ENCODE results near the gene SAPCD2. TPM values are rescaled to one million over a fixed set of nuclear protein-coding genes. Genes with fewer than 3 reads are reported as not detected.

SAPCD2 gene
- total RNA-seq, 1 donor from 2014 or later = 2.4 TPM

DNA sequence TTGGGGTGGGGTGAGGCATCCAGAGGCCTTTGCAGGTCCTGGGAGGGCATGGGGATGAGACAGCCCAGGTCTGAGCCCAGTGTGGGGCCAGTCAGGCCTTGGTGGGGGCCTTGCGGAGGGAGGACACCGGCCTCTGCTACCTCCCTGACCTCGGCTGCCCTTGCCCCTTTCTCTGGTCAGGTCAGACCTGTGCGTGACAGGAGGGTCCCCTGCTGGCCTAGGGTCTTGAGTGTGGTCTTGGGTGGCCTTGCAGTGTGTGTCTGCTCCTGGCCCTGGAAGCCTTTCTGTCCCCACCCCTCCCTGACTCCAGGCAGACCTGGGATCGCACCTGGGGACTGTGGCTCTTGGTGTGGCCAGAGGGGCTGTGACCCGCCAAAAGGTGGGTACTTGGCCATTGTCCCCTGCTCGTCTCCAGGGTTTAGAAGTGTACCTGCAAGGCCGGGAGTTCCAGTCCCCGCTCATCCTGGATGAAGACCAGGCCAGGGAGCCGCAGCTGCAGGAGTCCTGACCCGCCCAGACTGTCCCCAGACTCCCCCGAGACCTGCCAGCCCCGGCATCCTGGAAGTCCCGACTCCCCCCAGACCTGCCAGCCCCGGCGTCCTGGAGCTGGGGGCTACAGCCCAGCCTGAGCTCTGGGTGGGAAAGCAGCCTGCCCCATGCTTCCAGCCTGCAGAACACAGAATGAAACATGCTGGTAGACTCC lies 12.0 kb upstream of the SAPCD2 start:
- DNase-seq (ENCODE audit: low spot score) = no peak

DNA sequence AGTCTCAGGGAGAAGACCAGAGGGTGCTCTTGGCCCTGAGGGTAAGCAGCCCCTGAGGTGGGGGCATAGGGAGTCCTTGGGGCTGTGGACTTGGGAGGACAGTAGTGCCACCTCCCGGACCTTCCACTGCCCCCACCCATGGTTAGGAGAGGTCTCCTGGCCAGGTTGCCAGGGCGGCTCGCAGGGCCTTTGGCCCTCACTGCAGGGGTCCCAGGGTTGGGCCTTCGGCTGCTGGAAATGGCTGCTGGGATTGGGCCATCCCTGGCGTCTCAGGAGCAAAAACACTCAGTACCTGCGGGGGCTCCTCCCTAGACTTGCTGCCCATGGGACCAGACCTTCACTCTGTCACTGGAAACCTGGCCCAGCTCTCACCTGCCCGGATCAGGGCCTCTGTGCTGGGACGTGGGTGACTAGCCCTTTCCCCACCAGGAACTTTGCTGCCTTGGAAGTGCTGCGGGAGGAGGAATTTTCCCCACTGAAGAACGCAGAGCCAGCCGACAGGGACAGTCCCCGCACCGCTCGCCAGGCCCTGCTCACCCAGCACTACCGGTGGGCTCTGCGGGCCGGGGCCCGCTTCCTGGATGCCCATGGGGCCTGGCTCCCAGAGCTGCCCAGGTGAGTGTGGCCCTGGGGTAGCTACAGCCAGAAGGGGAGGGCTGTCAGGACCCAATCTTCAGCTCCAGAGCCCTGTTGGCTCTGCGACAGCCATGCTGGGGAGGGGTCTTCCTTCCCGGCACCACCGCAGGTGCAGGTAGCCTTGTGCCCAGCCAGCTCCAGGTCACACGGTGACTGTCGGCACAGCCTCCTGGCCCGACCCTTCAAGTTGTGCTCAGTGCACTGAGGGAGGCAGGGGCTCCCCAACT lies 10.1 kb upstream of the SAPCD2 start:
- no peak for DNase-seq (ENCODE audit: low spot score)

DNA sequence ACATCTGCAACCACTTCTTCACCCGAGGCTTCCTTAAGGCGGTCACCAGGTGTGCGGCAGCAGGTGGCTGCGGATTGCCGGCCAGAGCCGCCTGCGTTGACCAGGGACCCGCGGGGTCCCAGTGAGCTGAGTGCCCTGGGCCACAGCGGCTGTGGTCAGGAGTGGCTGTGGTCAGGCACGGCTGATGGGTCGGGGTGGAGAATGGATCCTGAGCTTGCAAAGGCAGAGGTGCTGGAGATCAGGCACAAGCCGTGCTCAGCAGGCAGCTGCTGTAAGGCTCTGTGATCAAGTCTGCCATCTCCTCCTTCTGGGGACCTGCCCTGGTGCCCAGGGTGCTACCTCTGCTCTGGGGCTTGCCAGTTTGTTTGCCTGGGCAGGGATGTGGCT lies 9.0 kb upstream of the SAPCD2 start:
- DNase-seq (ENCODE audit: low spot score) = no peak

DNA sequence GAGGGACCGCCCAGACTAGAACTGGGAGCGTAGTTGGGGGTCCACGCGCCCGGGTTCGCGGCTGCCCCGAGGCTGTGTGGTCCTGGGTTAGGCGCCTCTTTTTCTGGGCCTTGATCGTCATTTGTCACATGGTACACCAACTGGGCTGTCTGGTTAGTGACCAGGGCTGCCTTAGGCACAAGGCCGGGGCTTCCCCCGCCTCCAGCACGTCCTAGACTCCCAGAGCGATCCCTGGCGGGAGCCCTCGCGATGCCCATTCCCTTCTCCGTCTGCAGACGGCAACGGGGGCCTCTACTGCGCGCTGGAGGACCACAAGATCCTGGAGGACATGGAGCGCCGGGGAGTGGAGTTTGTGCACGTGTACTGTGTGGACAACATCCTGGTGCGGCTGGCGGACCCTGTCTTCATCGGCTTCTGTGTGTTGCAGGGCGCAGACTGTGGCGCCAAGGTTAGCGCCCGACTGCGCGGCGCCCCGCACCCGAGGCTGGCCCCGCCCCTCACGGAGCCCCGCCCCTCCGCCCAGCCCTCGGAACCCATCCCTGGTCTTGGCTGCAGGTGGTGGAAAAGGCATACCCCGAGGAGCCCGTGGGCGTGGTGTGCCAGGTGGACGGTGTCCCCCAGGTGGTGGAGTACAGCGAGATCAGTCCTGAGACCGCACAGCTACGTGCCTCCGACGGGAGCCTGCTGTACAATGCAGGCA lies 8.5 kb upstream of the SAPCD2 start:
- no peak for DNase-seq (ENCODE audit: low spot score)

DNA sequence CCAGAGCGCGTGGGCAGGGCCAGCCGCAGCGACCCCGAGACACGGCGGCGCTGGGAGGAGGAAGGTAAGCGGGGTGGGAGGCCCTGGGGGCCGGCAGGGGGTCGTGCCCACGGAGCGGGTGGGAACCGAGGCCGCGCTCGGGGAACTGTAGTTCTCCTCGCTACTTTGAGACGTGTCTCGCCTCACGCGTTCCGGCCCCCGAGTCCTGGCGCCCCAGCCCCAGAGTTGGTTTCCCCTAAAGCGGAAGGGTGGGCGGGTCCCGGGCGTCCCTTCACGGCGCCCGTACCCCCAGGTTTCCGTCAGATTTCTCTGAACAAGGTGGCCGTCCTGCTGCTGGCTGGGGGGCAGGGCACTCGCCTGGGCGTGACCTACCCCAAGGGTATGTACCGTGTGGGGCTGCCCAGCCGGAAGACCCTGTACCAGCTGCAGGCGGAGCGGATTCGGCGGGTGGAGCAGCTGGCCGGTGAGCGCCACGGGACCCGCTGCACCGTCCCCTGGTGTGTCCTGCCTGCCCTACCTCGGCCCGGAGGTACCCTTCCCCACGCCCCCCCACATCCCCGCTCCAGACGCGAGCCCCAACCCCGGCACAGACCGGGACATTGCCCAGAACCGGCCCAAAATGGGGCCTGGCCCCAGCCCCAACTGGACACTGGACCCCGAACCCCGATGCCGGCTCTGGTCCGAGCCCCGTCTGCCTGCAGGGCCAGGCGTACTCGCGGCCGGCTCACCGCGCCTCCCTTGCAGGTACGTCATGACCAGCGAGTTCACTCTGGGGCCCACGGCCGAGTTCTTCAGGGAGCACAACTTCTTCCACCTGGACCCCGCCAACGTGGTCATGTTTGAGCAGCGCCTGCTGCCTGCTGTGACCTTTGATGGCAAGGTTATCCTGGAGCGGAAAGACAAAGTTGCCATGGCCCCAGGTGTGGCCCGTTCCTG lies 7.7 kb upstream of the SAPCD2 start:
- no peak for DNase-seq (ENCODE audit: low spot score)

DNA sequence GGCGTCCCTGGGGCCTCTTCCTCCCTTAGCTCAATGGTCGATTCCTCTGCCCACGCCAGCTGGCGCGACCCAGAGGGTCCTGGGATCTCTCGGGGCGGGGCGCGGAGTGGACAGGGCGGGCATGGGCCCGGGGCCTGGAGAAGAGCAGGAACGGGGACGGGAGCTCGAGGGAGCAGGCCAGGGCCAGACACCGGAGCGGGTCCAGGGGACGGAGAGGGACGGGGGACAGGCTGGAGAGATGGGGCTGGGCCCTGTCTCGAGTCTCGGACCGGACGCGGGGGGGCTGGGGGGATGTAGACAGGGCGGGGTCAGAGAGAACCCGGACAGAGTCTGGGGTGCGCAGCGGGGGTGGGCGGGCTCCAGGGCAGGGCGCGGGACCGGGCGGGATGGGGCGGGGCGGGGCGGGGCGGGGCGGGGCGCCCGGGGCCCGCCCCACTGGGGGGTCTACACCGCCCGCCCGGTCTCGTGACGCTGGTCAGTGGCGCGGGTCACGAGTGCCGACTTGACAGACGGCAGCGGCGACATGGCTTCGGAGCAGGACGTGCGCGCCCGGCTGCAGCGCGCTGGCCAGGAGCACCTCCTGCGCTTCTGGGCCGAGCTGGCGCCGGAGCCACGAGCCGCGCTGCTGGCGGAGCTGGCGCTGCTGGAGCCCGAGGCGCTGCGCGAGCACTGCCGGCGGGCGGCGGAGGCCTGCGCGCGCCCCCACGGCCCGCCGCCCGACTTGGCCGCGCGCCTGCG lies 6.8 kb upstream of the SAPCD2 start, which contains the start of gene UAP1L1:
TSS of gene UAP1L1 (plus strand) at position 508 of the 738 bp plus-strand sequence. CDS start at position 524, 16 bp downstream.
- DNase-seq (ENCODE audit: low spot score) = peak; percentile 72

DNA sequence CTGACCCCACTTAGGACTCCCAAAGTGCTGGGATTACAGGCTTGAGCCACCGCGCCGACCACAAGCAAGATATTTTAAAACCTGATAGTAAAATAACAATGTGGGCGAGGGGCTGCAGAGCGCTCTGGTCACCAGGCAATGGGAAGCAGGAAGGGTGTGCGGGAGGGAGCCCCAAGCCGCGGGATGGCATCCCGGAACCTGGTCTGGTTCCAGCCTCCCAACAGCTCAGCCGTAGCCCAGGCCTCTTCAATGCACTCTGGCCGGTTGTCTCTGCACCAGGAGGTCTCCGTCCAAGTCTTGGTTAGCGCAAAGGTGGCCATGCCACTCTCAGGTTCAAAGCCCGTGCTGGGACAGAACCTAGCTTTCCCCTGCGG lies 6.3 kb upstream of the SAPCD2 start:
- DNase-seq (ENCODE audit: low spot score) = no peak

DNA sequence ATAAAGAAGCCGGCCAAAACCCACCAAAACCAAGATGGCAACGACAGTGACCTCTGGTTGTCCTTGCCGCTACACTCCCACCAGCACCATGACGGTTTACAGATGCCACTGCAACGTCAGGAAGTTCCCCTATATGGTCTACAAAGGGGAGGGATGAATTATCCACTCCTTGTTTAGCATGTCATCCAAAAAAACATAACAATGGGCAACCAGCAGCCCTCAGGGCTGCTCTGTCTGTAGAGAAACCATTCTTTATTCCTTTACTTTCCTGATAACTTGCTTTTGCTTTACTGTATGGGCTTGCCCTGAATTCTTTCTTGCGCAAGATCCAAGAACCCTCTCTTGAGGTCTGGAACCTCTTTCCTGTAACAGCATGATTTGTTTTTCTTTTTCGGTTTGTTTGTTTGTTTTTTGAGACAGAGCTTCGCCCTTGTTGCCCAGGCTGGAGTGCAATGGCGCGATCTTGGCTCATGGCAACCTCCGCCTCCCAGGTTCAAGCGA lies 5.0 kb upstream of the SAPCD2 start:
- no peak for DNase-seq (ENCODE audit: low spot score)

DNA sequence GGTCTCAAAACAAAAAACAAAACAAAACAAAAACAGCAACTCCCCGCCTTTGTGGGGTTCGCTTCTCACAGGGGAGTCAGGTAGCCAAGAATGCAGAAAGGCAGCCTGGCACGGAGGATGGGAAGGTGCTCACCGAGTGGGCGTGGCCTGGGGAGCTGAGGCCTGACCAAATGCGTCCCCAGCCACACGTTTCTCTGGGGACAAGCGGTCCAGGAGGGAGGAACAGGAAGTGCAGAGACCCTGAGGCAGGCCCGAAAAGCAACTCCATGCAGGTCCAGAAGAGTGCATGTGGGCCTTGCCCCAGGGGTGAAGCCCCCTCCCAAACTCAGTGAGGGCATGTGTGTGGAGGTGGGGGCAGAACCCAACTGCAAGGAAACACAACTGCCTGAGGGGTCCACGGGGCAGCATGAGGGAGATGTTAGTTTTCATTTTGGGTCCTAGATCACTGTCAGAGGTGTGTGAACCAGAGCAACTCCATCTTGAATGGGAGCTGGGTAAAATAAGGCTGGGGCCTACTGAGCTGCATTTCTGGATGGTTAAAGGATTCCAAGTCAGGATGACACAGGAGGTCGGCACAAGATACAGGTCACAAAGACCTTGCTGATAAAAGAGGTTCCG lies 4.4 kb upstream of the SAPCD2 start:
- no peak for DNase-seq (ENCODE audit: low spot score)

DNA sequence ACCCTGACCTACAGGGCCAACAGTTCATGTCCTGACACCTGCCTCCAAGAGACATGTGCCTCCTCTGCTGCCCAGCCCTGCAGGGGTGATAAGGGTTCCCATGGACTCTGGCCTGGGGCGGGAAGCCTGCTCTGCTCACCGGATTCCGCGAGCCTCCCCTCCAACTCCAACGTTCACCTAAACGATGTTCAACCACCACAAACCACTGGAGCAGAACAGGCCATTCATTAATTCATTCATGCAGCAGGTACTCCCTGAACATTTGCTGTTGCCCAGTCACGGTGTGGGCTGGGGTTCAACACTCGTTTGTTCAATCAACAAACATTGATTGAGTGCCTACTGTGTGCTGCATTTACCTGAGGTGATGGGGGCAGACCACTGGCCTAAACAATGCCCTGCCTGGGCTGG lies 3.6 kb upstream of the SAPCD2 start:
- no peak for DNase-seq (ENCODE audit: low spot score)

DNA sequence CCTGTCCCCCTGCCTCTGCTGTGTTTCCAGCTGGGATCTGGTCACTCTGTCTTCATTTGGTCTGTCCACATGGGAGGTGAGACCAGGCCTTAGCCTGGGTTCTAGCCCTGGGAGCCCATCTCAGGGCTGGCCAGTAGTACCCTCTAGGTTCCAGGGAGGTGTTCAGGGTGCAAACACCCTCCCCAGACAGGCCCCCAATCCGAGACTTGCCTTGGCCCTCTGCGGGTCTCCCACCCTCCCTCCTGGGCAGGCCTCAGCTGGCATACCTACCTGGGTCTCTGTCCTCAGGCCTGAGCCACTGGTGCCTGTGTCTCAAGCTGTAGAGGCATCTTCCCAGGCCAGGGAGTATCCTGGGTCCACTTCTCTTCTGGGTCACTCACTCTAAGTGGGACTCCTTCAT lies 925 bp upstream of the SAPCD2 start:
- no peak for DNase-seq (ENCODE audit: low spot score)

DNA sequence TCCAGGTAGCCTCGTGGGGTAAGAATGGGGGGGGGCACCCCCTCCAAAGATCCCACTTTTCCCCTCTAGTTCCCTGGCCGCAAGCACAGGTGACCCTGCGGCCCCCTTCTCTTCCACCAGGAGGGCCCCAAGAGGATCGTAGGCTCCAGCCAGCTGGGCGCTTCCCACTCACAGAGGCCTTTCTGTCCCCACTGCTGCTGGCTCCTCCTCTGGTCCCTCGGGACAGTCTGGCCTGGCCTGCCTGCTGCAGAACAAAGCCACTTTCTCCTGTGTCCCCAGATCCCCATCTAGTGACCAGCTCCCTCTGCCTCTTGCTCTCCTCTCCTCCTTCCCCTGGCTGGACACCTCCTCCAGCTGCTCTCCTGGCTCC lies 534 bp upstream of the SAPCD2 start:
- no peak for DNase-seq (ENCODE audit: low spot score)

DNA sequence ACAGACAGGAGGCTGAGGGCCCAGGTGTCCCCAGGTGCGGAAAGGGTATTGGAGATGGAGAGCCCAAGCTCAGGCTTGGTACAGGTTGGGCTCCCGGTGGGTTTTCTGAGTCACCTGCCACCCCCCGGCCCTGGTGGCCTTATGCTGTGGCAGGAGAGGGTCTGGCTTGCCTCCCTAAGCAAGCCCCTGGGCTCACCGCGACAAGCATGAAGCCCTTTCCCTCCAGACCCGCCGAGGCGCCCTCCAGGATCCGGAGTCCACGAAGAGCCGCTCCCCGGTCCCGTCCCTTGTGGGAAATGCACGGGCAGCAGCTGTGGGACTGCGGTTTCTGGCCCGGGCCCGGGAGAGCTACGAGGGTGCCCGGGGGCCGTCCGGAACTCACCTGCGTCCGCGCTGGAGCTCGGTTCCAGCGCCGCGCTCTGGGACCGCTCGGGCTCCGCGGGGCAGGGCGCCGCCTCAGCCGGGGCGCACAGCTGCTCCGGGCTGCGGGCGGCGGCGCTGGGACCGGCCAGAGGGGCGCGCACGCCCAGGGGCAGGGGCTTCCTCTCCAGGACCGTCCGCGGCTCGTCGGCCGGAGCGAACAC lies 757 bp downstream of the SAPCD2 start:
- DNase-seq (ENCODE audit: low spot score) = no peak

DNA sequence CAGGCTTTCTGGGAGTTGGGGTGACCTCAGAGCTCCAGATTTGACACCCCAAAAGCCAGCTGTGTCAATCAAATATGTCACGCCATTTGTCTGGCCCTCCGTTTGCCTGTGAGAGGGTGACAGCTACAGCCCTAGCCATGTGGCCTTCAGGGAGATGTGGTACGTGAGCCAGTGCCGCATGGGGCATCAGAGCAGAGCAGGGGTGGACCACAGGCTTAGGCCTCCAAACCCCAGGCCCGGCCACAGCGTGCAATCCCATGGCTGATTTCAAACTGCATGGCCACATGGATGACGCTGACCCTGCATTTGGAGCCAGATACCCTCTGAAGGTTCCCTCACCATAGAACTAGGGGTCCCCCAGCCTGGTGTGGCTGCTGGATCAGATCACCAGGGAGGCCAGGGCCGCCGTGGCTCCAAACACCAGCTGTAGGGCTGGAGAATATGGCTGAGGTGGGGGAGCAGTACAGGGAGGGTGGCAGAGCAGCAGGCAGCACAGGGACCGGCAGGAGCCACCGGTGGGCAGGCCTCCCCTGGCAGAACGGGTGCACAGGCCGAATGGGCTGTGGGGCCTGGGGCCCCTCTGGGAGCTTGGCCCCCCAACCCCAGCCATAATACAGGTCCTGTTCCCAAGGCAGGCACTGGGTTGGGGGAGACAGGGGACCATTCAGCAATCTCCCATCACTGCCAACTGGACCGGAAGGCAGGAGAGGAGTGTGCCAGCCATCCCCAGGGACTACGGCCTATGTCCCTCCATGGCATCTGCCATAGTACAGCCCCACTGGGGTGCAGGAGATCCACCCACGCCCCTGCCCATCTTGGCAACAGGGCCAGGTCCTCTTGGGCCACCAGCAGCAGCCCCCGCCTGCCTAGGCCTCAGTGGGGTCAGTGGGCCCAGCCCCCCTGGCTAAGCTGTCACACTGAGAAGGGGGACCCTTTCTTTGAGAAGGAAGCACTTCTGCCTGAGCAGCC lies 1.5 kb downstream of the SAPCD2 start:
- no peak for DNase-seq (ENCODE audit: low spot score)

DNA sequence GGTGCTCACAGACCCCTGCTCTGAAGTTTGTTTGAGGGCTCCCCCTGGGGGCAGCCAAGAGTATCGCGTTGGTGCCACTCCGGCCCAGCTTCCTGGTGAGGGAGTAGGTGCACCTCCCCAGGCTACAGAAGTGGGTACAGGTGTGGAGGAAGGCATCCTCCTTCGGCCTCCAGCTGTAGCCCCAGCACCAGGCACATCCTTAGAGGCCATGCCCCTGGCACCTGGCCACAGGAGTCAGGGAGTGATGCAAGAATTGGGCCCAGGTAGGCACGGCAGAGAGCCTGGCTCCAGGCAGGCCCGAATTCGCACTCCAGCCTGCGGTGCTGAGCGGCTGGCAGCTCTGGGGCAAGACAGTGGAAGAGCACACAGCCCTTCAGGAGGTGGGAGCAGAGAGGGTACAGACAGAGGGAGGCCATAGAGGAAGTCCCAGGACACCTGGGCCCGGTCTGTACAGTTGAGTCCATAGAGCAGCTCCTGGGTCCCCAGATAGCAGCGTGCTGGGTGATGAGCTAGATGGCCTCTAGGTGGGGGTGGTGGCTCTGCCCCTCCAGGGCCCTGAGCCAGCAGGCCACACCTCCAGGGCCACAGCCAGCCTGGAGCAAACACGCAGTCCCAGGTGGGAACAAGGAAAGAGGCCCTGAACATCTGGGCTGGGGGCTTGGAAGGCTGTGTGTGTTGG lies 2.4 kb downstream of the SAPCD2 start:
- peak; percentile 82 for DNase-seq (ENCODE audit: low spot score)

DNA sequence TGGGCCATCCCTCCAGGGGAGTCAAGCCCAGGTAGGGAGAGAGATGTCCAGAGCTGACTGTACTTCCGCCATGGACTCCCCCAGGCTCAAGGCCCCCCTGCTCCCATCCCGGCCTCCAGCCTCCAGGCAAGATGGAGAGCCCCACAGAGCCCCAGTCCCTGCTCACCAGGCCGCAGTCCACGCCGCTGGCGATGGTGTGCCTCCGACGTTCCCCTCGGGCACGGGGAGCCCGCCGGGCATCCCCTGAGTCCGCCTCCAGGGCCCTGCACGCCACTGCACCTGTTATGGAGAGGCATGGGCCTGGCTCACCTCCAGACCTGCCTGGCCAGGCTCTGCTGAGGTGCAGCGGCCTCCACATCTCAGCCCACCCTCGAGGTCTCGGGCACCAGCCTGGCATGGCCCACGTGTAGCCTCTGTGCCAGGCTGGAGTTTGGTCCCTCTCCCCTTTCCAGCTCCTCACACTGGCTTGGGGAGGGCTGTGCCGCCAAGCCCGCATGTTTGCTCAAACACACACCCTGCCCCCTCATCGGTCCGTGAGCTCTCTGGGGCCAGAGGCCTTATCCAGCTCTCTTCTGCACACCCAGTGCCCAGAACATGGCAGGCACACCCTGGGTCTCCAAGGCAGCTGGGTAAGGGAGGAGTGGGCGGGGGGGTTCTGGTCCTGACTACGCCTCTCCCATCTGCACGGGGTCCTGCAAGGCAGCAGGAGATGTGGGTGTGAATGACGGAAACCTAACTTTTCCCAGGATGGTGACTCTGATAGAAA lies 4.1 kb downstream of the SAPCD2 start:
- no peak for DNase-seq (ENCODE audit: low spot score)

DNA sequence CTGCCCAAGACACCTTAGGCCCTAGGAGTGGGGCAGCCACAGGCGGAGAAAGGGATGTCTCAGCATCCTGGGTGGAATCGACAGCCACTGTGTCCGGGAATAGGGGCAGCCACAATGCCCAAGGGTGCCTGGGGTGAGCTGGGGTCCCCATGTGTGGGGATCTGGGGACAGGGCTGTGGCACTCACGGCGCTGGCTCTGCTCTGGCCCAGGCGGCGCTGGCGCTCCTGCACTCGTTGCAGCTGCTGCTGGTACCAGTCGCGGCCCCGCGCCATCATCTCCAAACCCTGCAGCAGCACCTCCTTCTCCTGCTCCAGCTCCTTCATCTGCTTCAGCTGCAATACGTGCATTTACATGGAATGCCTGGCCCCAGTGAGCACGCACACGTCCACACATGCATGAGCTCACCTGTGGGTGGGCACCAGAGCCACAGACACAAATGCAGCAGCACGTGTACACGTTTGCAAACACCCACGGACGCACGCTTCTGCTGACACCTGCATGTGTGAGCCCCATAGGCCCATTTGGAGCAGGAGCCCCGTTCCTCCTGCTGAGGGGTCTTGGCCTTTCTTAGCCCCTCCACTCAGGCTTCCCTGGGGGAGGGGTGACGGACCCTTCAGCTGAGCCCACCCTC lies 4.9 kb downstream of the SAPCD2 start:
- no peak for DNase-seq (ENCODE audit: low spot score)

Measured in mucosa of gallbladder (tissue), 1 donor.